Fibroblast of lung (primary cell): ENCODE results near the gene SEC22A.

Source experiments
- EZH2 ChIP-seq: IDR thresholded peaks from 2 replicates; pipeline ENCODE4 v1.5.1; 2012; ENCODE audit warnings: low read length, control low read depth, mild to moderate bottlenecking; ENCODE audit errors: missing control alignments
- TF ChIP-seq, protein P1 (sequence below), 2 donors: IDR thresholded peaks in 1 of 2; conservative IDR thresholded peaks in 1 of 2; 1 replicate in 1 of 2; 2 replicates in 1 of 2; pipeline ENCODE4 v1.5.1; 2011 to 2012; ENCODE audit warnings: low read length in 2 of 2, control low read depth in 1 of 2, inconsistent platforms in 1 of 2, low read depth in 1 of 2, mild to moderate bottlenecking in 1 of 2

- TF ChIP-seq, protein P1, sequence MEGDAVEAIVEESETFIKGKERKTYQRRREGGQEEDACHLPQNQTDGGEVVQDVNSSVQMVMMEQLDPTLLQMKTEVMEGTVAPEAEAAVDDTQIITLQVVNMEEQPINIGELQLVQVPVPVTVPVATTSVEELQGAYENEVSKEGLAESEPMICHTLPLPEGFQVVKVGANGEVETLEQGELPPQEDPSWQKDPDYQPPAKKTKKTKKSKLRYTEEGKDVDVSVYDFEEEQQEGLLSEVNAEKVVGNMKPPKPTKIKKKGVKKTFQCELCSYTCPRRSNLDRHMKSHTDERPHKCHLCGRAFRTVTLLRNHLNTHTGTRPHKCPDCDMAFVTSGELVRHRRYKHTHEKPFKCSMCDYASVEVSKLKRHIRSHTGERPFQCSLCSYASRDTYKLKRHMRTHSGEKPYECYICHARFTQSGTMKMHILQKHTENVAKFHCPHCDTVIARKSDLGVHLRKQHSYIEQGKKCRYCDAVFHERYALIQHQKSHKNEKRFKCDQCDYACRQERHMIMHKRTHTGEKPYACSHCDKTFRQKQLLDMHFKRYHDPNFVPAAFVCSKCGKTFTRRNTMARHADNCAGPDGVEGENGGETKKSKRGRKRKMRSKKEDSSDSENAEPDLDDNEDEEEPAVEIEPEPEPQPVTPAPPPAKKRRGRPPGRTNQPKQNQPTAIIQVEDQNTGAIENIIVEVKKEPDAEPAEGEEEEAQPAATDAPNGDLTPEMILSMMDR (conservative IDR thresholded peaks at IDR 0.05 in 1 of 2, IDR thresholded peaks at IDR 0.05 in 1 of 2; ENCODE audit: low read depth in 1 of 2, low read length in 2 of 2) = no peak
- no peak for TF ChIP-seq EZH2
Measured at GRCh38 chr3:123218990-123219389, 17.2 kb downstream of the SEC22A start.
